CD4-positive, alpha-beta T cell treated with Interleukin-17A for 4 hours (primary cell): ENCODE data around the gene UBTD1.
"Not testable (repeated sequence)": the region's sequence is repeated elsewhere in the genome, so short reads cannot be mapped to it uniquely, and the experiment has no call there.

Experiments used
- DNase-seq: peaks from one replicate; pipeline ENCODE4 v3.0.0-alpha.2; 2020; ENCODE audit warnings: mixed read lengths

Gene UBTD1

GRCh38 chr10:97498841-97499560 lies at the start of gene UBTD1:
UBTD1 (plus strand) TSS chr10:97498924; CDS start chr10:97499204, 280 bp downstream.
- peak; percentile 49 for DNase-seq

GRCh38 chr10:97450828-97451227 lies 47.9 kb upstream of the UBTD1 start:
- no peak for DNase-seq

GRCh38 chr10:97451605-97452004 lies 47.1 kb upstream of the UBTD1 start:
- no peak for DNase-seq

GRCh38 chr10:97452352-97452751 lies 46.4 kb upstream of the UBTD1 start:
- DNase-seq, result no peak

- peak; percentile 68 for DNase-seq
Observed at GRCh38 chr10:97454330-97455036, 44.2 kb upstream of the UBTD1 start.

GRCh38 chr10:97456034-97456685 lies 42.6 kb upstream of the UBTD1 start:
- DNase-seq, result no peak

- DNase-seq, result no peak
Observed at GRCh38 chr10:97456686-97457065, 42.0 kb upstream of the UBTD1 start.

GRCh38 chr10:97459111-97459510 lies 39.6 kb upstream of the UBTD1 start:
- DNase-seq, result no peak

GRCh38 chr10:97459933-97460332 lies 38.8 kb upstream of the UBTD1 start:
- no peak for DNase-seq

GRCh38 chr10:97462309-97462708 lies 36.4 kb upstream of the UBTD1 start:
- no peak for DNase-seq

GRCh38 chr10:97463363-97464132 lies 35.2 kb upstream of the UBTD1 start:
- DNase-seq, result peak; percentile 55

GRCh38 chr10:97464226-97464625 lies 34.5 kb upstream of the UBTD1 start:
- DNase-seq, result no peak

- no peak for DNase-seq
Observed at GRCh38 chr10:97465982-97466381, 32.7 kb upstream of the UBTD1 start.

GRCh38 chr10:97466755-97467154 lies 32.0 kb upstream of the UBTD1 start:
- DNase-seq, result no peak

- no peak for DNase-seq
Observed at GRCh38 chr10:97468162-97468561, 30.6 kb upstream of the UBTD1 start.

GRCh38 chr10:97468781-97469180 lies 29.9 kb upstream of the UBTD1 start:
- not testable (repeated sequence) for DNase-seq

GRCh38 chr10:97474918-97475317 lies 23.8 kb upstream of the UBTD1 start:
- DNase-seq, result no peak

- DNase-seq, result no peak
Observed at GRCh38 chr10:97475936-97476594, 22.7 kb upstream of the UBTD1 start.

- DNase-seq, result not testable (repeated sequence)
Observed at GRCh38 chr10:97479410-97479809, 19.3 kb upstream of the UBTD1 start.

- DNase-seq, result no peak
Observed at GRCh38 chr10:97479939-97480338, 18.8 kb upstream of the UBTD1 start.

- no peak for DNase-seq
Observed at GRCh38 chr10:97481071-97481470, 17.7 kb upstream of the UBTD1 start.

- DNase-seq, result no peak
Observed at GRCh38 chr10:97482381-97482780, 16.3 kb upstream of the UBTD1 start.

GRCh38 chr10:97483506-97483905 lies 15.2 kb upstream of the UBTD1 start:
- DNase-seq, result no peak
